Chondrocyte (in vitro differentiated cells): ENCODE results near the gene ASIC2. TPM values are rescaled to one million over a fixed set of nuclear protein-coding genes. Genes with fewer than 3 reads are reported as not detected.

Source experiments
- DNase-seq: peaks from one replicate; pipeline ENCODE4 v3.0.0; 2021; ENCODE audit warnings: mixed read lengths, low spot score
- H3K27ac Mint-ChIP-seq: one replicate; pipeline ENCODE4 v1.8.0; 2021; ENCODE audit warnings: mild to moderate bottlenecking, moderate library complexity, mixed read lengths; ENCODE audit not compliant: unreplicated experiment
- H3K27me3 Mint-ChIP-seq: 2 replicates; pipeline ENCODE4 v1.8.0; 2021; ENCODE audit warnings: low read depth, mixed read lengths
- H3K36me3 Mint-ChIP-seq: 2 replicates; pipeline ENCODE4 v1.8.0; 2021; ENCODE audit warnings: low read depth, mixed read lengths
- H3K4me1 Mint-ChIP-seq: 2 replicates; pipeline ENCODE4 v1.8.0; 2021; ENCODE audit warnings: low read depth, mild to moderate bottlenecking, mixed read lengths
- H3K4me3 Mint-ChIP-seq: one replicate; pipeline ENCODE4 v1.8.0; 2021; ENCODE audit warnings: mild to moderate bottlenecking, moderate library complexity, mixed read lengths; ENCODE audit not compliant: unreplicated experiment
- H3K9me3 Mint-ChIP-seq: 2 replicates; pipeline ENCODE4 v1.8.0; 2021; ENCODE audit warnings: low read depth, mixed read lengths
- CTCF ChIP-seq: fragments of 200-600 bp; sonication (generic); IDR thresholded peaks from 2 replicates; pipeline ENCODE4 v1.5.0; 2021; ENCODE audit warnings: antibody characterized with exemption, mild to moderate bottlenecking, moderate library complexity
- total RNA-seq: library from RNA; stranded (reverse); gene quantifications from 3 replicates; pipeline ENCODE4 v1.2.1, GENCODE V29; 2021

The ASIC2 gene
- total RNA-seq, 1 donor from 2014 or later = not detected

- H3K27ac Mint-ChIP-seq = no peak overlapping the region
- TF ChIP-seq CTCF = no peak
- peaks cover 5% of the 10 kb centered on the region for H3K4me1 Mint-ChIP-seq
- peaks cover 24% of the 10 kb centered on the region for H3K27me3 Mint-ChIP-seq
- H3K4me3 Mint-ChIP-seq = no peak overlapping the region
- H3K36me3 Mint-ChIP-seq = no peaks in the 10 kb centered on the region
- H3K9me3 Mint-ChIP-seq = no peaks in the 10 kb centered on the region
- DNase-seq = no peak
Measured at GRCh38 chr17:33229028-33229427, 64.1 kb downstream of the ASIC2 start.

GRCh38 chr17:33228548-33228947 is 64.5 kb downstream of the ASIC2 start:
- Mint-ChIP-seq H3K36me3 (no peaks in the 10 kb centered on the region), H3K4me3 (no peak overlapping the region), H3K9me3 (no peaks in the 10 kb centered on the region), H3K27me3 (peaks cover 24% of the 10 kb centered on the region), H3K27ac (no peak overlapping the region), H3K4me1 (peaks cover 1% of the 10 kb centered on the region)
- no peak for TF ChIP-seq CTCF
- DNase-seq = no peak

GRCh38 chr17:33227911-33228310 is 65.2 kb downstream of the ASIC2 start:
- H3K9me3 Mint-ChIP-seq = no peaks in the 10 kb centered on the region
- H3K4me1 Mint-ChIP-seq = no peaks in the 10 kb centered on the region
- peaks cover 24% of the 10 kb centered on the region for H3K27me3 Mint-ChIP-seq
- no peak for TF ChIP-seq CTCF
- H3K36me3 Mint-ChIP-seq = no peaks in the 10 kb centered on the region
- no peak for DNase-seq
- H3K27ac Mint-ChIP-seq = no peak overlapping the region
- H3K4me3 Mint-ChIP-seq = no peak overlapping the region

- no peak for DNase-seq
- Mint-ChIP-seq H3K4me3 (no peak overlapping the region), H3K27ac (no peak overlapping the region), H3K27me3 (peaks cover 28% of the 10 kb centered on the region), H3K36me3 (no peaks in the 10 kb centered on the region), H3K4me1 (no peaks in the 10 kb centered on the region), H3K9me3 (no peaks in the 10 kb centered on the region)
- no peak for TF ChIP-seq CTCF
Measured at GRCh38 chr17:33225994-33226393, 67.1 kb downstream of the ASIC2 start.

- H3K4me3 Mint-ChIP-seq = no peak overlapping the region
- H3K27ac Mint-ChIP-seq = no peak overlapping the region
- peaks cover 28% of the 10 kb centered on the region for H3K27me3 Mint-ChIP-seq
- H3K4me1 Mint-ChIP-seq = no peaks in the 10 kb centered on the region
- TF ChIP-seq CTCF = no peak
- no peaks in the 10 kb centered on the region for H3K9me3 Mint-ChIP-seq
- H3K36me3 Mint-ChIP-seq = no peaks in the 10 kb centered on the region
- no peak for DNase-seq
Measured at GRCh38 chr17:33225509-33225908, 67.6 kb downstream of the ASIC2 start.
